SU-DHL-6 (cell line): ENCODE measurements around the gene RPP14.

Experiments
- H2AFZ ChIP-seq: fragments of 200-600 bp; sonication (generic); 2 replicates; pipeline ENCODE4 v1.6.1; 2014; ENCODE audit warnings: low read depth, mild to moderate bottlenecking, moderate library complexity, mixed read lengths, antibody characterized with exemption, low read length; ENCODE audit not compliant: severe bottlenecking
- H3F3A ChIP-seq: fragments of 200-600 bp; shearing (Covaris generic); 2 replicates; pipeline ENCODE4 v1.6.0; 2016; ENCODE audit warnings: antibody characterized with exemption, mild to moderate bottlenecking; ENCODE audit not compliant: insufficient read depth
- H3K27ac ChIP-seq: fragments of 200-600 bp; sonication (generic); 2 replicates; pipeline ENCODE4 v1.5.1; 2016; ENCODE audit warnings: low read depth, mild to moderate bottlenecking, low read length, moderate library complexity, mixed read lengths
- H3K27me3 ChIP-seq: fragments of 200-600 bp; sonication (generic), shearing (Covaris generic); 2 replicates; pipeline ENCODE4 v1.6.0; 2014; ENCODE audit warnings: mild to moderate bottlenecking, low read length
- H3K36me3 ChIP-seq: fragments of 200-600 bp; sonication (generic); 2 replicates; pipeline ENCODE4 v1.6.1; 2014; ENCODE audit warnings: mild to moderate bottlenecking, low read length, mixed read lengths
- H3K4me2 ChIP-seq: fragments of 300-600, 200-600 bp; shearing (Covaris generic), sonication (generic); 2 replicates; pipeline ENCODE4 v1.6.0; 2014; ENCODE audit warnings: low read length, low read depth, mild to moderate bottlenecking; ENCODE audit not compliant: poor library complexity, severe bottlenecking
- H3K4me3 ChIP-seq: fragments of 200-600 bp; sonication (generic); 2 replicates; pipeline ENCODE4 v1.5.1; 2014; ENCODE audit warnings: antibody characterized with exemption, low read length, mild to moderate bottlenecking, mixed read lengths; ENCODE audit not compliant: insufficient read depth, poor library complexity, severe bottlenecking
- H3K79me2 ChIP-seq: fragments of 200-600 bp; sonication (generic); 2 replicates; pipeline ENCODE4 v1.6.1; 2014; ENCODE audit warnings: mild to moderate bottlenecking, low read length, moderate library complexity; ENCODE audit not compliant: insufficient read depth
- H3K9ac ChIP-seq: fragments of 200-600 bp; sonication (generic); 2 replicates; pipeline ENCODE4 v1.7.0; 2014; ENCODE audit warnings: mild to moderate bottlenecking, low read length
- H3K9me2 ChIP-seq: fragments of 200-600 bp; sonication (generic); replicated peaks from 2 replicates; pipeline ENCODE4 v1.6.1; 2014; ENCODE audit warnings: low read length; ENCODE audit not compliant: insufficient read depth
- H3K9me3 ChIP-seq: fragments of 200-600 bp; sonication (generic); 2 replicates; pipeline ENCODE4 v1.6.1; 2014; ENCODE audit warnings: low read length, mixed read lengths; ENCODE audit not compliant: insufficient read depth
- H4K20me1 ChIP-seq: fragments of 200-600 bp; sonication (generic); 2 replicates; pipeline ENCODE4 v1.6.1; 2014; ENCODE audit warnings: low read depth, mild to moderate bottlenecking, antibody characterized with exemption, low read length, moderate library complexity, mixed read lengths
- CTCF ChIP-seq: fragments of 200-600 bp; sonication (generic); IDR thresholded peaks from one replicate; pipeline ENCODE4 v1.5.1; 2017; ENCODE audit warnings: antibody characterized with exemption, mild to moderate bottlenecking, low read length, moderate library complexity; ENCODE audit not compliant: insufficient read depth, poor library complexity, severe bottlenecking
- EZH2phosphoT487 ChIP-seq: fragments of 200-600 bp; sonication (generic), shearing (Covaris generic); conservative IDR thresholded peaks from 2 replicates; pipeline ENCODE4 v1.6.1; 2018; ENCODE audit warnings: mild to moderate bottlenecking, antibody characterized with exemption, low read length, moderate library complexity, mixed read lengths

The RPP14 gene

GRCh38 chr3:58329150-58329921, 23.3 kb downstream of the RPP14 start:
- Histone ChIP-seq H3K27me3 (no peaks in the 10 kb centered on the region), H3K9me3 (no peaks in the 10 kb centered on the region), H4K20me1 (no peaks in the 10 kb centered on the region), H3K4me3 (no peak overlapping the region), H3K79me2 (peaks cover 14% of the 10 kb centered on the region), H3K27ac (no peak overlapping the region), H3F3A (peaks cover 15% of the 10 kb centered on the region), H3K4me2 (no peak overlapping the region), H3K9ac (no peak overlapping the region), H3K36me3 (no peaks in the 10 kb centered on the region), H3K9me2 (no peaks in the 10 kb centered on the region), H2AFZ (no peak overlapping the region)
- TF ChIP-seq CTCF, result no peak
- TF ChIP-seq EZH2phosphoT487, result no peak

DNA sequence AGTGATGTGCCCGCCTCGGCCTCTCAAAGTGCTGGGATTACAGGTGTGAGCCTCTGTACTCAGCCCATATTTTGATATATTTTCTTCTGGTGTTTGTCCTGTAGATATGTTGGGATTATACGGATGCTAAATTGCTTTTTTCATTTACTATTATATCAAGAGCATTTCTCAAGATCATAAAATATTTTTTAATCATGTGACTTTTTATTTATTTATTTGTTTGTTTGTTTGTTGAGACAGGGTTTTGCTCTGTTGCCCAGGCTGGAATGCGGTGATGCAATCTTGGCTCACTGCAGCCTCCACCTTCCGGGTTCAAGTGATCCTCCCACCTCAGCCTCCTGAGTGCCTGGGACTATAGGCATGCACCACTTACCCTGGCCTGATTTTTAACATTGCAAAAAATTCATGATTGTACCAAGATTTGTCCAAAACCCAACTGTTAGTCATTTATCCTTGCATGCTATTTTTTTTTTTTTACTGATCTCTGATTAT, 23.9 kb downstream of the RPP14 start:
- H3K9ac ChIP-seq, result no peak overlapping the region
- H3F3A ChIP-seq, result peaks cover 15% of the 10 kb centered on the region
- no peak overlapping the region for H3K4me3 ChIP-seq
- H3K9me2 ChIP-seq, result no peaks in the 10 kb centered on the region
- H3K9me3 ChIP-seq, result no peaks in the 10 kb centered on the region
- H3K27ac ChIP-seq, result no peak overlapping the region
- no peak overlapping the region for H2AFZ ChIP-seq
- peaks cover 20% of the 10 kb centered on the region for H3K79me2 ChIP-seq
- H3K27me3 ChIP-seq, result no peaks in the 10 kb centered on the region
- TF ChIP-seq EZH2phosphoT487 (no peak), CTCF (no peak)
- H3K36me3 ChIP-seq, result no peaks in the 10 kb centered on the region
- H4K20me1 ChIP-seq, result no peaks in the 10 kb centered on the region
- no peak overlapping the region for H3K4me2 ChIP-seq

DNA sequence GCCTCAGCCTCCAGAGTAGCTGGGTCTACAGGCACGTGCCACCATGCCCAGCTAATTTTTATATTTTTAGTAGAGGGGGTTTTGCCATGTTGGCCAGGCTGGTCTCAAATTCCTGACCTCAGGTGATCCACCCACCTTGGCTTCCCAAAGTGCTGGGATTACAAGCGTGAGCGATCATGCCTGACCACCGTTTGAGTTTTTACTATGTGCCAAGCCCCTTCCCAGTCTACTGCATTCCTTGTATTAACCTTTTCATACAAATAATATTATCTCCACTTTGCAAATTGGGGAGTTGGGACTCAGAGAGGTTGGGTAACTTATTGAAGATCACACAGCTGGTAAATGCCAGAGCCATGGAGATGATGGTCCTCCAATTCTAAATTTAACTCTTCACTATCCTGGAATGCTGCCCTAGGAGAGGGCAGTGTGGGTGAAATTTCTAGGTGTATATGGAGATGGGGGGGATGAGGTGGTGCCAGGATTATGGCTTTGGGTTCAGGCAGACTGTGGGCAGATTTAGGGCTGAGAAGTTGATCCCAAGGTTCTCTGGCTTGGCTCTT, 25.6 kb downstream of the RPP14 start:
- Histone ChIP-seq H3K36me3 (no peaks in the 10 kb centered on the region), H2AFZ (no peak overlapping the region), H3K79me2 (peaks cover 36% of the 10 kb centered on the region), H3K4me2 (peak overlapping the region; percentile 100), H4K20me1 (no peaks in the 10 kb centered on the region), H3K9me2 (no peaks in the 10 kb centered on the region), H3K4me3 (no peak overlapping the region), H3K27me3 (no peaks in the 10 kb centered on the region), H3F3A (peaks cover 29% of the 10 kb centered on the region), H3K9ac (0 out of 2 replicates have a peak overlapping the region, but pooled peaks have one; percentile 81), H3K27ac (no peak overlapping the region), H3K9me3 (no peaks in the 10 kb centered on the region)
- TF ChIP-seq EZH2phosphoT487, result no peak
- TF ChIP-seq CTCF, result no peak
